ENCODE results near the gene KREMEN2. TPM values are rescaled to one million over a fixed set of nuclear protein-coding genes. Genes with fewer than 3 reads are reported as not detected.

The KREMEN2 gene
- total and polyA plus RNA-seq, 2 donors (not counting 3 experiments of a cell fraction or from before 2014, with no cell fraction given), result not detected

- DNase-seq (ENCODE audit: low read depth, low spot score) (no peak), FAIRE-seq (no peak)
- TF ChIP-seq GATA2 (IDR thresholded peaks at IDR 0.05; ENCODE audit: insufficient read depth, insufficient read length, low read depth, low read length) (no peak), POLR2AphosphoS5 (IDR thresholded peaks at IDR 0.05; ENCODE audit: insufficient read depth, low read depth, low read length) (no peak), MYC (IDR thresholded peaks at IDR 0.05; ENCODE audit: low read depth, low read length) (no peak), JUN (IDR thresholded peaks at IDR 0.05; ENCODE audit: borderline replicate concordance, insufficient read depth, insufficient read length, low read depth) (no peak), MAX (IDR thresholded peaks at IDR 0.05; ENCODE audit: insufficient read depth, insufficient read length) (no peak), FOS (IDR thresholded peaks at IDR 0.05; ENCODE audit: borderline replicate concordance, insufficient read depth, low read length) (no peak), CTCF (IDR thresholded peaks at IDR 0.05; ENCODE audit: extremely low read depth in 1 of 2, insufficient read depth in 1 of 2, low read depth in 1 of 2, low read length in 2 of 2) (no peak), POLR2A (IDR thresholded peaks at IDR 0.05; ENCODE audit: low read depth, low read length) (no peak)
- dilution Hi-C loops (cut with MboI; ENCODE audit: extremely low pct_ligation_motif_present, low sequenced_read_pairs) (no loop called here), intact Hi-C loops (cut with micrococcal nuclease) (no loop called here)
- no peaks in the 10 kb centered on the region for H3K27me3 ChIP-seq (ENCODE audit: control insufficient read depth in 2 of 2, insufficient read depth in 2 of 2, low read length in 2 of 2)
- no peak overlapping the region for H3K27ac ChIP-seq (ENCODE audit: insufficient read depth, low read depth, low read length)
- no TSS peak for BruUV-seq (replicated peaks)
- ChIA-PET POLR2A (no interaction called here), CTCF (no interaction called here)
- no peaks in the 10 kb centered on the region for H3K9me1 ChIP-seq (replicated peaks; ENCODE audit: control insufficient read depth, extremely low read depth, insufficient read depth, low read length)
- H3K79me2 ChIP-seq (ENCODE audit: control insufficient read depth, insufficient read depth, low read length), result no peaks in the 10 kb centered on the region
- H3K9ac ChIP-seq (replicated peaks; ENCODE audit: extremely low read depth, insufficient read depth, low read length), result no peak overlapping the region
- H3K4me1 ChIP-seq (ENCODE audit: control insufficient read depth, extremely low read depth, insufficient read depth, low read length), result no peaks in the 10 kb centered on the region
- no peaks in the 10 kb centered on the region for H4K20me1 ChIP-seq (replicated peaks; ENCODE audit: control insufficient read depth, extremely low read depth, insufficient read depth, low read length)
- no peak overlapping the region for H3K4me3 ChIP-seq (replicated peaks in 1 of 3; ENCODE audit: insufficient read depth in 1 of 3, low read depth in 1 of 3, low read length in 3 of 3)
- no peak overlapping the region for H3K4me2 ChIP-seq (ENCODE audit: insufficient read depth, low read length)
- no peak overlapping the region for H2AFZ ChIP-seq (ENCODE audit: low read depth, low read length)
- no peaks in the 10 kb centered on the region for H3K9me3 ChIP-seq (replicated peaks; ENCODE audit: control insufficient read depth, insufficient read depth, low read length)
- no peaks in the 10 kb centered on the region for H3K36me3 ChIP-seq (ENCODE audit: control insufficient read depth in 2 of 2, extremely low read depth in 1 of 2, insufficient read depth in 2 of 2, low read length in 2 of 2)
Measured at GRCh38 chr16:2954656-2955381, 9.3 kb upstream of the KREMEN2 start.

Measured in endothelial cell of umbilical vein (primary cell).